Activated CD8-positive, alpha-beta memory T cell treated with anti-CD3 and anti-CD28 coated beads for 4 hours (primary cell): ENCODE data around the gene FOXF2.

Experiments
- DNase-seq, 2 donors: peaks; one replicate each; pipeline ENCODE4 v3.0.0-alpha.2; 2020; ENCODE audit warnings: low read depth in 2 of 2

FOXF2 gene

DNA sequence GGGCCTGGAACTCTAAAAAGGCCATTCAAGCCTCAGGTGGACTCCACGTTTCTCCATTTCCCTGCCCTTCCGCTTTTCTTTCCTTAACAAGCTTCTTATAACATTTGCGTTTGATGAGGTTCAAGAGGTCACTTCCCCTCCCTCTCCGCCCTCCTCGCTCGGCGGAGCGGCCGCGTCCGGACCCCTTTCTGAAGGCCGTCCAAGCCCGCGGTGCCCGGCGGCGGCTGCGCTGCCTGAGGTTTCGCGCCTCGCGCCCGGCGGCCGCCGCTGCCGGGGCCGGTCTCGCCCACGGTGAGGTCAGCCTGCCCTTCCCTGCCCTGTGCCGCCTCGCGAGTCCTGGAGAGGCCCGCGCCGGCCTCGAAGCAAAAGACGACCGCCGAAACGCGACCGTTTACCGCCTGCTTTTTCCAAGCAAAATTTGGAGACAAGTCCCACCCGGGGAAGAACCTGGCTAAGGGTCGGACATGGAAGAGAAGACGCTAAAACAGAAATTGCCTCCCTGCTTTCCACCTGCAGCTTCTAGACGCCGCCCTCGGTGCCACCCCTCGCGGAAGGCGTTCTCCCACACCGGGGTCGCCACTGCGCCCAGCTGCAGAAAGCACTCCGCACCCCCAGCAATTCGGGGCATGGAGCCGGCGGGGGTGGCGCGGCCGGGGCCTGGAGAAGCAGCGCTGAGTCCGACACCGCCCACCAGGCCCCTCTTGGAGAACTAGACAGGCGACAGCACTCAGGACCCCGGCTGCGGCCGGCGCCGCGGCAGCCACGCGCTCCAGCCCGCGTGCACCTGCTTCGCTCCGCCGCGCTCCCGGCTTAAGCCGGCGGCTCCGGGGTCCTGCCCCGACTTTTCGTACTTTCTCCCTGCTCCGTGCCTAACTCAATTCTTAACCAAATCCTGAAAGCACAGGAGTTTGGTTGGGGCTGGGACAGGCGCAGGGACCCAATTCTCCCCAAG lies 11.0 kb upstream of the FOXF2 start:
- DNase-seq, result no peak

DNA sequence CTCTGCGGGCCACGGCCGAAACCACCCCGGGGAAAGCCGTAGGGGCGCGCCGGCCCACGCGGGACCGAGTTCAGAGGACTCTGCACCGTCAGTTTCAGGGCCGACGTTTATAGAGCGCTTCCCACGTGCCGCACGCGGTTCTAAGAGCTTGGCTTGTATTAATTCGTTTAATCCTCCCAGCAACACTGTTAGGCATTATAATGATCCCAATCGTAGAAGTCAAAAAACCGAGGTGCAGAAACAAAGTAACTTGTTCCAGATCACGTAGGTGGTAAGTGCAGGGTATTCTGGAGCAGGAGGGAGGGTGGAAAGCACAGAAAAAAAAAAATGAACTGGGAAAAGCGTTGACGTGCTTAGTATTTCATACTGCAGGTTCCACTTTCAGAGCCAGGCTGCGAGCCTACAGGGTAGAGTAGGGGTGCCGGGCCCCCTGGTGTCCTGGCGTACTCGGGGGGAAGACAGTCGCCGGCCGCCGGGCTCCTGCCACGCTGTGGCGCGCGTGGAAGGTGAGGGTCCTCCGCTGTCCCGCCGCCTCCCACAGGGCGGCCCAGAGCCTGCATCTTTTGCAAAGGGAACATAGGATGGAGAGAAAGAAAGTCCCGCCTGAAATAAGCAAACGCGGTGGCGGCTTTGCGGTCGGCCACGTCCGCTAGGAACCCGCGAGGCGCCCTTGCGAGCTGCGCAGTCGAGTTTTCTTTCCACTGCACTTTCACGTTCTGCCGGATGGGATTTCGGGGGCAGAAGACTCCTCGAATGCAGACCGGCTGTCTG lies 10.2 kb upstream of the FOXF2 start:
- no peak for DNase-seq

DNA sequence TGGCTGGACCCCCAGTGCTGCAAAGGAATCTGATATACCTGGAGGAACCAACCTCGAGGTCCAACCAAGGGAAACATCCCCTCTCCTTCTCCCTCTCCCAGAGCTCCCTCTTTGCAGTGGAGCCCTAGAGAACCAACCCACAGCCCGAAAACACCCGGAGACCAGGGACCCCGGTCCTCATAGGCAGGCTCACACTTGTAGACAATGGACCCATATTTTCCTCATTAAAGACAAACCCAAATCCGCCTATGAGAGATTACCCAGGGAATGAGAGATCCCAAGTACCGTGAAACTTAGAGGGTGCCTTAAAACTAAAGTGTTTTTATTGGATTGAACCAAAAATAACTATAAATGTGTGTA lies 9.6 kb upstream of the FOXF2 start:
- DNase-seq, result no peak

DNA sequence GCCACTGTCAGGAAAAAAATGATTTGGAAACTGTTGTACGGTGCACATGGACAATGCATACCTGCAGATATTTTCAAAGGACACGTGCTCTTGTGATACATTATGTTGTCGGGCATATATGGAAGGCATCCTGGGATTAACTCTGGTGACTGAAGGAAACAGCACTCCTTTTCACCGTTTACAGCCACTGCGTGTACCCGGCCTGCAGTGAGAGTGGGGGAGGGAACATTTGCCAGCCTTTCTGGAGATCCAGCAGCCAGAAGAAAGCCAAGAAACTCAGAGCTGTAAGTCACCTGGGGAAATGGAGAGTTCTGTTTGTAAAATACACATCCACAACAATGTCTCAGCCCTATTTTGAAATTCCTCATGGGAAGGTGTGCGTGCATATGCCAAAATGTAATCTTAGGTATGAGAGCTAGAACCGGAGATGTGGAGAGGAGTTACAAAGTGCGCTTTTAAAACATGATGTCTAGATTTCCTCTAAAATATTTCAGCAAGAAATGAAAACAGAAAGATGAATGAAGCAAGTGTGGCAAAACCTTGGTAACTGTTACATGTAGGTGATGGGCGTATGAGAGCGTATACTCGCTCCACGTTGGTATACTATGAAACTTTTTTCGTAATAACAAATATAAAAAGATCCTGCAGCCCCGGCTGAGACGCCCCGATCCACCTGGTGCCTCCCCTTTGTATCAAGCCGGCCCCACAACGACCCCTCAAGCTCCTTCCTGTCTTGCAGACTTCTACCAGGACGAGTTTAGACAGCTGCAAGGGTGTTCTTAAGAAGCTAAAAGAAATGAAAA lies 8.6 kb upstream of the FOXF2 start:
- DNase-seq, result no peak

DNA sequence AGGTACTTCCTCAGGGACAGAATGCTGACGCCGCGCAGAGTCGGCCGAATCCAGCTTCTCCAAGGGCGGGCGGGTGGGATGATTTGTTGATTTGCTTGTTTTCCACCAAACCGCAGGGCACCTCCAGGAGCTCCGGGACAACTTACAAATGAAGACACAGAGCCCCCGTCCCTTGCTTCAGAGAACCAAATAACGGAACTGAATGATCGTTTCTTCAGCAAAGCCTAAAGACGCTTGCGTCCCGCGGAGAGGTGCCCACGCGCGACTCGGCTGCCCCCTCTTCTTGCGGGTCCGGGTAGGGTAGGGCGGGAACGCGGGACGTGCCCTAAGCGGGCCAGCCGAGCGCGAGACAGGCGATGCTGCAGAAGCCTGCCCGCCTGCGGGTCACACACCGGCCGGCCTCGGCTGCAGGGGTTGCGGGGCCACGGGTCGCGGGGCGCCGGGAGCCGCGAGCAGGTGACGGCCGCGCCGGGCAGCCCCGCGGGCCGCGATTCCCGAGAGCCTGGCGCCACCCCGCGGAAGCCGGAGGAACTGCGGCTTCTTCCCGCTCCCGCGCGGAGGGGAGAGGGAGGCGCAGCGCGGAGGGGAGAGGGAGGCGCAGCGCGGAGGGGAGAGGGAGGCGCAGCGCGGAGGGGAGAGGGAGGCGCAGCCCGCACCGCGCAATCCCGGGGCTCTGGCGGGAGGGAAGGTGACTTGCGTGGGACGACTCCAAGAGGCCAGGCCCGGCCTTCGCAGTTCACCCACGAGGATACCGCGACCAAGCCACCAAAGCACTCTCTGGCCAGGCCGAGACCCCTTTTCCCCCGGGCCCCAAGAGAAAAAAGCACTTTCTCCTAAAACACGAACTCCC lies 7.7 kb upstream of the FOXF2 start:
- peak in 1 of 2 donors; percentile 9 for DNase-seq

DNA sequence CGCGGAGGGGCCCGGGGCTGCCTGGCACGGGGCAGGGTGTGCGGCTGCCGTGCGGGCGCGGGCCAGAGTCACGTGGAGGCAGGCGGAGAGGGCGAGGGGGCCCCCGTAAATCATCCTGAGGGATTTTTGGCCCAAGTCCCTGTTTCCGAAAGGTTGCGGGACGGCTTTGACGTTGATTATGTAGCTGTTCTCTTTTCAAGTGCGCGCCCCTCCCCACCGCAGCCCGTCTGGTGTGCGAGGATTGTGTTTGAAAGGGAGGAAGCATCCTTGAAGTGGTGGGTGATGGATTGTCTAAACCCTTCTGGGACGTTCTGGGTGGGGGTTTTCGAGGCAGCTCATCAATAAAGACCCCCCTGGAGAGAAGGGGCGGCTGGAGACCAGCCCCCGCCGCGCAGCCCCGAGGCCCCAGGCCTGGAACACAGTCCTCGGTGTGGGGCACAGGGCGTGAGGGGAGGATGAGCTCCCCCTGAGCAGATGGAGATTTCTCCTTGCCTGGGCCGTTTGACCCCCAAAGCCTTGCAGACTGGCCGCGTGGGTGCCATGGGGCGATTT lies 7.0 kb upstream of the FOXF2 start:
- no peak for DNase-seq

DNA sequence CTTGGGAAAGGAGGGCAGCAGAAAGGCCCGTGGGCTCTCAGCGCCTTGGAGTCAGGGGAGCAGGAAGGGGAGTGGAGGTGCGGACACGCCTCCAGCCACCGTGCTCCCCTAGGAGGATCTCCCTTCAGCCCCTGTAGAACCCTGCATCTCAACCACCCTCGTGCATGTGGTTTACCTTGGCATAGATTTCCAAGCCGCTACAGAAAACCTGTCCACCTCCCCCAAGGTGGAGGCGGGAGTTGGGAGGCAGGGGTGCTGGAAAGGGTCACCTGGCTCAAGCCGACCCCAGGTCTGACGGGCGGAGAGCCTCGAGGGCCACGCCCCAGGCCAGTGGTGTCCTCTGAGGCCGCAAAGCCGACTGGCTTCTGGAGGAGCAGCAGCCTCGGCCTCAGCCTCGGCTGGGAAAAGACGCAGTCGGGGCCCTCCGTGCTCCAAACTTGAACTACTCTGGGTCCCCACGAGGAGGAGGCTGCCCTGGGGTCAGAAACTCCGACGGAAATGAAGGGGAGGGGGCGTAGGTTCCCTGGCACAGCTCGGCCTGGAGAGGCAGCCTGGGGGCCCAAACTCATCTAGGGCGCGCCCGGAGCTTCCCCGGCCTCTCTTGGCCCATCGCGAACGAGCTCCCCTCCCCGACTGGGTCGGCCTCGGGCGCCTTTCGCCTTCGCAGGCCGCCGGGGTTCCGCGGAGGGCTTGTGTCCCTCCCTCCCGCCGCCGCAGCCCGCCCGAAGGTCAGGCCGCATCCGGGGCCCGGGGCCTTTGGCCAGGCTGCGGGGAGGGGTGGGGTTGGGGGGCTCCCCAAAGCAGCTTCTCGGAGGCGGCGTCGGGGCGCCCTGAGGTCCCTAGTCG lies 6.3 kb upstream of the FOXF2 start:
- no peak for DNase-seq

DNA sequence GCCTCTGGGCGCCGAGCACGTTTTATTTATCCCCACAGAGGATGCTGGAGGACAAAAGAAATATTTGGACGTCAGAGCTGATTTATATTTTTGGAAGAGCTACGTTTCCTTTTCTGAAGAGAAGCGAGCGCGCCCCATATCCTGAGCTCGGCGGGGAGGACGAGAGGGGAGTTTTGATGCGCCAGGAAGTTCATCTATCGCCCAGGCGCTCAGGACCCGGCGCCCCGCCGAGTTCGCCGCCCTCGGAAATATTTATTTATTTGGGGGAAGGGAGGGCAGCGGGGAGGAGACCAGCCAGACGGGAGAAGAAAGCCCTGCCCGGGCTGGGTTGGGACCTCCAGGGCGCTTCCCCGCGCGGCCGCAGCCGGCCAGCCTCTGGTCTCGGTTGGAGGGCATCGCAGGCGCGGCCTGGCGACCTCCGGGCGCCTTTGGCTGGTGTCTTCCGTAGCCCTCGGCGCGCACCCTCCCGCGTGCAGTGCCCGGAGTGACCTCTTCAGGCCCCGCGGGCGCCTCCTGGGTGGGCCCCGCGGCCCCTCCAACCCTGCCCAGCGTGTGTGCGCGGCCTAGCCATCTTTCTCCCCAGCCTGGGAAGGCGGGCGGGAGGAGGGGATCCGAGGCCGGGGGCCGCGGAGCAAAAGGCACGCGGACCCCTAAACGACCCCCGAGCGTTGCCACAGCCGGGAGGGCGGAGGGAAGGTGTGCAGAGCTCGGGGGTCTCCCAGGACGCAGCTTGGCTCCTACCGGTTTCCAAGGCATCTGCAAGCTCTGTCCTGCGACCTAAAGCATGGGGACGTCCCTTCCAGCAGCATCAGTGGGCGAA lies 5.4 kb upstream of the FOXF2 start:
- DNase-seq, result no peak

DNA sequence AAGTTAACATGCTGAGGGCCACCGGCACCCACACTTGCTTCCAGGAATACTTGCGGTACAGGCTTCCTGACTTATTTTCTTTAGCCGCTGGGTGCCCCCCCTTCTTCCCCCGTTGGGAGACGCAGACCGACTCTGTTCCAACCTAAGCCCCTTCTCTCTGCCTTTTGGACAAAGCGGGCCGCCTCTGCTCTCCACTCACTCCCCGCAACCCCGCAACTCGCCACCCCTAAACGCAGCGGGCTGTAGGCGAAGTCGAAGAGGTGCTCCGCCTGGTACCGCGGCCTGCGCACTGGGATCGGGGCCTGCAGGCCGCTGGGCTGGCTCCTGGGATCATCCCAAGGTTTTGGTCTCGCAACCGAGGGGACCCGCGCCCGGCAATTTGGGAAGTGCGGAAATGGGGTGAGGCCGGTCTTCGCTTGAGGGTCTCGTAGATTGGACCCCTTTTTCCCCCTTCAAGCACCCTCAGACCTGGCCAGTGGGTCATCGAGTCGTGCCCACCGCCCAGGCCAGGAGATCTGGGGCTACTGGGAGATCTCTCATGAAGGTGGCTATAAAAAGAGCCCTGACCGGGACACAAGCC lies 4.7 kb upstream of the FOXF2 start:
- no peak for DNase-seq

DNA sequence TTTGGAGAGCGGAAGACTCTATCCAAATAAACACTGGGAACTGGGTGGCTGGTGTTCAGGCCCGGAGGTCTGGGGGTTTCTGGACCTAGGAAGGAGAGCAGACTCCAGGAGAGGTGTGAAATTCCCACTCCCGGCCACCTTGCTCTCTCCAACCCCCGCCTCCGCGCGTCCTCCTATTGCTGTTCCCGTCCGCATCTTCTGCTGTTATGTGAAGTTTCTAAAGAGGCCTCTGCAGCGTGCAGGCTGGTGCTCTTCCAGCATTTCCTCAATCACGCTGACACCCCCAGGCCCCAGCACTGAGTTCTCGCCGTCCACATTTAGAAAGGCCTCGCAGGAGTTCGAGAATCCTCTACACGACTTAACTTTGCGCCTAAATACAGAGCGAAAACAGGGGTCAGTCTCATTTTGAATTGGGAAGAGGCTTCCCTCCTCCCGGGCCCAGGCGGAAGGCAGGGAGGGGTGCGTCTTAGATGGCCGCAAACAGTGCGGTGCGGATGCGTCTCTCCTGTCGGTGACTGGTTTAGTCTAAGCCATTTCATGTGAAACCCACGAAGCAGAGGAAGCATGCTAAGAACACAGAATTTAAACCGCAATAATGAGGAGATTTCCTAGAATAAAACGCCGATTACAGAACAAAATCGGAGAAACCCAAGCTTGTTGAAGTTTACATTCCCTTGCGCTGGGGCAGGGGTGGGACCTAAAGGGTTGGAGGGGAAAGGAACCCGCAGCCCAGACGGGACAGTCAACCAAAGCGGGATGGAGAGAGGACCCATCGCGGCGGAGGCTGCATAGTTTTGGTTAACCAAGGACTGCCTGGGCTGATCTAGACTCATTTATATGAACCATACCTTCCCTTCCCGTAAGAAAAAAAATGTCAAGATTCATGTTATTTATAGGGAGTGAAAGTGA lies 4.0 kb upstream of the FOXF2 start:
- no peak for DNase-seq

DNA sequence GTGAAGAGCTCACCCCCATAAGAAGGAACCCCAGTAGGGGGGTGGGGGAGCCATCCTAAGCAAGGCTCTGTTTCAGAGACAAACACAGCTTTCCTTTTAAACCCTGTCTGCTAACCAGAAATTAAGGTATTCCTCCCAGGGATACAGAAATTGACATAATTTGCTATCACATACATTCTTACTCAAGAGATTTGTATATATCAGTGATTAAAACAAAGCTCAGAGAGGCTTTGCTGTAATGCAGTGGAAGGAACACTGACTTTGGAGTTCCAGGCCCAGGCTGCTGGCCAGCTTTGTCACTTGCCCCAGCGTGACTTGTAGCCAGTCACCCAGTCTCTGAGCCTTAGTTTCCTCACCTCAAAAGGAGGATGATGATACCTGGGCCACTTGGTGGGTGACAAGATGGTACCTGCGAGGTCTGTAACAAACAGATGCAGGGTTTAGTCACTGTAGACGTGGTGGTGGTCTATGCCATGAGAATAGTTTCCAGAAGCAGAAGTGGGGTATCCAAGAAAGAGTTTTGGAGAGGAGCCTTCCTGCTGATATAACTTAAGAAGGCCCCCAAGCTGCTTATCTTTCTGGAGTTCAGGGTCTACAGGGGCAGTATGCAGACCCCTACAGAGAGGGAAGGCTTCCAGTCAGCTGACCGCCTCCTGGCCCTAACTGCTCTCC lies 3.2 kb upstream of the FOXF2 start:
- no peak for DNase-seq

DNA sequence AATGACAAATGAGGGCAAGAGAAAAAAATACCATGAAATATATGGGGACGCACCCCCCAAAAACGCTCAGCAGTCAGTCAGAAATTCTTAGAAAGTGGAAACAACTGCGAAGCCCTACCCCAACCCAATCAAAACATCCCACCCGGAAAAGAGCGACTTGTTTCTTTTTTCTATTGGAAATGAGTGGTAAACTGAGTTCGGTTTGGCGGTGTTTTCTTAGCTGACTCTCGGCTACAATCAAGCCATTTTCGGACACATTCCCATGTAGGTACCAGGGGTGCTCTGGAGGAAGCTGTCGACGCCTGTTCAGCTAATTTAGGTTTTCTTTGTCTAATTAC lies 1.9 kb upstream of the FOXF2 start:
- DNase-seq, result no peak

DNA sequence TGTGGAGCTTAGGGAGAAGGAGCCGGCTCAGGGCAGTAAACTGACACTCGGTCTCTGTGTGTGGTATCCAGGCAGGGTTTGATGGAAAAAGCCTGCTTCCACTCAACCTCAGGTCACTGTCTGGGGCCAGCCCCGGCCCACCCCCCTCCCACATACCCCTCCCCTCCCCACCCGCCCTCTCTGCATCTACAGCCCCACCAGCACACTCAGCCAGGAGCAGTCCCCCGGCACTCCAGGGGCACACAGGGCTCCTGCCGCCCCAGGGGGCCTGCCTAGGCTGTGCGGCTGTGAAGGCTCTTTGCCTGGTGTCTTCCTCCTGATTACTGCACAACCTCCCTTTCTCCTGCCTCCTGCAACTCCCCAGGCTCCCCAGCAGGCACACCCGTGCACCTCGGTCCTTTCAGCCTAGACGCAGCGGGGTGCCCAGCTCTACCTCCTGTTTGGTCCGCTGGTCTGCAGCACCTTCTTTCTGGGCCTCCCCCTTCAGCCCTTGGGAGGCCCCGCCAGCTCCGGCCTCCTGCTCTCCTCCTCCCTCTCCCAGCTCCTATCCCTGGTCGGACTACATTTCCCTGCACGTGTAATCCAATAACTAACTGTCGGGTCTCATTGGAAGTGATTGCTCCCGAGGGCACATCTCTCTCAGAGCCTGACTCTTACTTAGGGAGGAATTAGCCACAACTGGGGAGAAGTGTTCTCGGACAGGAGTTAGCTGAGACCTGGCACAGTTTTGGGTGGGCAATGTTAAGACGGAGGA lies 1.3 kb upstream of the FOXF2 start:
- DNase-seq, result no peak

DNA sequence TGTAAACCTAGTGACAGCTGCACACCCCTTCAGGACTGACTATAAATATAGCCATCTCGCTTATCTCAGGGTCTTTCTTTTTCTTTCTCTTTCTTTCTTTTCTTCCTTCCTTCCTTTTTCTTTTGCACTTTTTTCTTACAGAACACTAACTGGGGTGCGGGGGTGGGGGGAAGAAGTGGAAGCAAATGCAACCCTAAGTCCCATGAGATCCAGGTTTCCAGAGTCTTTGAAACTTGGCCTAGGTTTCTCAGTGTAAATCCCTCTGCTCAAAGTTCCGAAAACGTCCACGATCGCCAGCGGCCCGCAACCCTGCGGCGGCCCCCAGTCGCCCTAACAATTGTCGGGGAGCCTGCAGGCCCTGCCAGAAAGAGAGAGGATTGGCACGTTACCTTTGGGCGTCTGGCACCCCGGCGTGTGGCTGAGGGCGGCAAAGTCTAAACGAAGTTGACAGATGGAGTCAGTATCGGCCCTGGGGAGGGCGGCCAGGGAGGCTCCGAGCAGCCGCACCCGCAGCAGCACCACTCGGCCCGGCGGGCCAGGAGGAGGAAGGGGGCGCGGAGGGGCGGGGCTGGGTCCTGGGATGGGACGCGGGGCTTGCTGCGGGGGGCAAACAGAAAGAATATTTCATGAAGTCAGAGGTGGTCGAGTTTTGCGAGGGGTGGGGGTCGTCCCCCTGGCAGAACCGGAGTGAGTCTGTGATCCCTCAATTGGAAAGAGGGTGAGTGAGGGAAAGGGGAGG lies 577 bp upstream of the FOXF2 start:
- DNase-seq, result no peak

DNA sequence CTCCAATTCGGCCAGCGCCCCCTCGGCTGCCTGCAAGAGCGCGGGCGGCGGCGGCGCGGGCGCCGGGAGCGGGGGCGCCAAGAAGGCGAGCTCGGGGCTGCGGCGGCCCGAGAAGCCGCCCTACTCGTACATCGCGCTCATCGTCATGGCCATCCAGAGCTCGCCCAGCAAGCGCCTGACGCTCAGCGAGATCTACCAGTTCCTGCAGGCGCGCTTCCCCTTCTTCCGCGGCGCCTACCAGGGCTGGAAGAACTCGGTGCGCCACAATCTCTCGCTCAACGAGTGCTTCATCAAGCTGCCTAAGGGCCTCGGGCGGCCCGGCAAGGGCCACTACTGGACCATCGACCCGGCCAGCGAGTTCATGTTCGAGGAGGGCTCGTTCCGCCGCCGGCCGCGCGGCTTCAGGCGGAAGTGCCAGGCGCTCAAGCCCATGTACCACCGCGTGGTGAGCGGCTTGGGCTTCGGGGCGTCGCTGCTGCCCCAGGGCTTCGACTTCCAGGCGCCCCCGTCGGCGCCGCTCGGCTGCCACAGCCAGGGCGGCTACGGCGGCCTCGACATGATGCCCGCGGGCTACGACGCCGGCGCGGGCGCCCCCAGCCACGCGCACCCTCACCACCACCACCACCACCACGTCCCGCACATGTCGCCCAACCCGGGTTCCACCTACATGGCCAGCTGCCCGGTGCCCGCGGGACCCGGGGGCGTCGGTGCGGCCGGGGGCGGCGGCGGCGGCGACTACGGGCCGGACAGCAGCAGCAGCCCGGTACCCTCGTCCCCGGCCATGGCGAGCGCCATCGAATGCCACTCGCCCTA lies 963 bp downstream of the FOXF2 start:
- no peak for DNase-seq
